GM21717 (cell line): ENCODE results near the gene ARID5A.

ENCODE experiments used
- ATAC-seq: cut with Tn5 transposase; IDR thresholded peaks from one replicate; pipeline ENCODE4 v1.9.1; 2021; ENCODE audit warnings: mild to moderate bottlenecking, moderate library complexity; ENCODE audit not compliant: unreplicated experiment

Gene ARID5A

DNA sequence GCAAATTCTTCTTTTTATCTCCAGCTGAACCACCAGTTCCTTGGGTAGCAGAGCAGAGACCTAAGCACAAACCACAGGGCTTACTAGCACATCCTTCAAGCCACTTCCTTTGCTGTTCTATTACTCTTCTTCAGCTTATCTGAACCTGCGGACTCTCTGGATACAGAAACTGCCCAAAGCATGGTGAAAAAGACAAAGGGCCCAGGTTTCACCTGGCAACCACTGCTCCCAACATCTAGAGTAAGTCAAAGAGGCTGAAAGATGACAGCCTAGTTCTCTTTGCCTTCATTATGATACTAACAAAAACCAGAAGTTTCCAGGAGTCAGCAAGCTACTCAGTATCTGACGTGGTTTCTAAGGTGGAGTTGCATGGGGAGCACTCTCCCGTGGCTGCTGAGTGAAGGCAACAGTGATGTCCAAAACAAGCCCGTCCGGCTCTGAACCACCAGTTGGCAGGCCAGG is 58.2 kb downstream of the ARID5A start:
- no peak for ATAC-seq

GRCh38 chr2:96596596-96596995 is 60.0 kb downstream of the ARID5A start:
- ATAC-seq: no peak

DNA sequence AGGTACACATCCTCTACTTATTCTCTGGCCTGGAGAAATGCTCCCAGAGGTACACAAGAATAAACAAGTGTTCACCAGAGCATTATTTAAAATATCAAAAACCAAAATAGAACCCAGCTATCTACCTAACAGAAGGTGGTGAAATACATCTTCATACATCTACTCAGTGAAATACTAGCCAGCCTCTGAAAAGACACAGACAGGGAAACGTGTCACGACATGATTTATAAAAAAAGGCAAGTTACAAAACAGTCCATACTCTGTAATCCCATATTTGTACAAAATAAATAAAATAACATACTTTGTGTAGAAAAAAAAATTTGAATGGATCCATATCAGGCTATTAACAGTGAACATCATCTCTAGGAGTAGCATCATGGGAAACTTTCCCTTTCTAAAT is 63.4 kb downstream of the ARID5A start:
- no peak for ATAC-seq

GRCh38 chr2:96601382-96602292 is 65.1 kb downstream of the ARID5A start:
- no peak for ATAC-seq
